Limb (tissue), 2 donors: ENCODE measurements around the gene PDE6B.
"Not testable (repeated sequence)": the region's sequence is repeated elsewhere in the genome, so short reads cannot be mapped to it uniquely, and the experiment has no call there.

Source experiments
- DNase-seq, 2 donors: peaks; one replicate each; pipeline ENCODE4 v3.0.0-alpha.2; 2016; ENCODE audit errors: extremely low spot score in 2 of 2

PDE6B gene

GRCh38 chr4:669806-670559, 44.6 kb downstream of the PDE6B start:
- not testable (repeated sequence) for DNase-seq

DNA sequence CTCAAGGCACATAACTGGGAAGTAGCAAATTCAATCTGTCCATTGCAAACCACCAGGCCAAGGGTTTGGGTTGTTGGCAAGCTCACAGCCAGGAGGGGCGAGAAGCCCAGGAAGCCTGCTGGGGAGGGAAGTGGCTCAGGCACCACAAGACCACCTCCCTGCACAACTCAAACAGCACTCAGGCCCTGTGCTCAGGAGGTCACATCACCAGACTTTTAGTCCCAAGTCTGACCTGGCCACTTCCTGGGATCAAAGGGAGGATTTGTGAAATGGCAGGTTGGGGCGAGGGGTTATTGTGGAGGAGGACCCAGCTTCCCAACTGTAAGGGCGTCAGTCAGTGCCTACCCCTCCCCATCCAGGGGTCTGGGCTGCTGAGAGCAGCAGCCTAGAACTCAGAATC, 46.4 kb downstream of the PDE6B start:
- DNase-seq: no peak

DNA sequence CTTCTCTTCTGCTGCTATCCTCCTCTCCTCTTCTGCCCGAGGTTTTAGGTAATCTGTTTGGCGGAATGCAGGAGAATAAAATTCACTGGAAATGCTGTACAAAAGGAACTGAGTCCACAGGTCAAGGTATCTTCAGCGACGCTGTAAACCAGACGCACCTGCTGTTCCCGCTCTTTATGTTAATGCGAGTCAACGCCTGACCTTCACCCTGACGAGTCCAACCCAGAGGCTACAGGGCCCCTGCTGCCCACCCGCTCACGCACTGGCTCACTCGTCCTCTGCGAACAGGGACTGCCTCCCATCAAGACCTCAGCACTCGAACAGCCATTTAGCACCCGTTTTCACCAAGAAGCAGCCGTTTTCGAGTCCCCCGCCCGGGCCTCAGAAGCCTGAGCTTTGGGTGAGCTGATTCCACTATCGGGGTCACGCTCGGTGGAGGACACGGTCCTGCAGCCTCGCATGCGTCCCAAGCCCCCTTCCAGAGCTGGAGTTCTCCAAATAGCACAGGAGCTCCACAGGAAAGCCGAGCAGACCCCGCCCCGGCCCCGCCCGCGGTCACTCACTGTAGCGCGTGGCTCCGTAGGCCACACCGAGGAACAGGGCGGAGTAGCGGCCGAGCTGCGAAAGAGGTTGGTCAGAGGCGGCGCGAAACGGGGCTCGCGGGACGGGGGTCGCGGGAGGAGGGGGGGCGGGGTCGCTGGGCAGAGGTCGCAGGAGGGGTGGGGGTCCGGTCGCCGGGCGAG, 48.1 kb downstream of the PDE6B start:
- DNase-seq: no peak

DNA sequence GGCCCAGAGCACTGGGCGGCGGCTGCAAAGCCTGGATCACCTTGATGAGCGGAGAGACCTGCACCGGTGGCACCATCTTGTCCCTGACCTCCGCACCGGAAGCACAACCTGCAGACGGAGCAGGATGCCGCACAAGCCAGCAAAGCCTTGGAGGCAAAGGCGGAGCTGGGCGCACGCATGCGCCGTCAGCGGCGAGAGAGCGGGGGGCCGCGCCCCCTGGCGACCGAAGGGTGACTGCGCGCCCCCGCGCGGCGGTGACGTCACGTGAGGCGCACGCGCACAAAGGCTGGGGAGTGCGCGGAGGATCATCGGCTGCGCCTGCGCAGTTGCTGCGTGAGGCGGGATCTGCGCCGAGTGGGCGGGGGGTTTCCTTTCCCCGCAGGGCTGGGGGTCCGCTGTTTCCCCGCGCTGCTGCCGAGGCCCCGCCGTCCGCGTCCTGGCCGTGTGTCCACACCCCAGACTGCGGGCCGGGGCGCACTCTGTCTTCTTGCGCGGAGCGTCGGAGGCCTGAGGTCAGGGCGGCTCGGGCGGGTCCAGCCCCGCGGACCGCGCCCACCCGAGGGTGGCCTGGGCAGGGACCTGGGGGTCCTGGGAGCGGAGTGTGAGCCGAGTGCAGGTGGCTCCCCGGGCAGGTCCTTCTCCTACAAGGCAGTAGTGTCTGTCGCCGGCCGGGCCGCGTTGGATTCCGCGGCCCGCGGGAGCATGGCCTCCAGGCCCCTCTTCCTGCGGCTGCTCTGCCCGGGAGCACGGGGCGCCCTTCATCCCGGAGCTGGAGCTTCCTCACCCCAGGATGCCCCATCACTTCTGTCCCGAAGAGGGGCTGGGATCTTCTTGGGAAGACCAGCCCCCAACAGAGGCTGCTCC, 49.0 kb downstream of the PDE6B start, which contains the start of the genes ATP5ME and MYL5:
TSS of gene ATP5ME (minus strand) at position 105 of the 864 bp plus-strand sequence. CDS start at position 76, 29 bp downstream.
TSS of gene MYL5 (plus strand) at position 371 of the 864 bp plus-strand sequence. CDS start 3,485 bp downstream, outside the sequence.
- peak; percentile 96 to 99 for DNase-seq

- DNase-seq: peak in 1 of 2 donors; percentile 52
These were observed 49.9 kb downstream of the PDE6B start for GRCh38 chr4:675036-675882.

DNA sequence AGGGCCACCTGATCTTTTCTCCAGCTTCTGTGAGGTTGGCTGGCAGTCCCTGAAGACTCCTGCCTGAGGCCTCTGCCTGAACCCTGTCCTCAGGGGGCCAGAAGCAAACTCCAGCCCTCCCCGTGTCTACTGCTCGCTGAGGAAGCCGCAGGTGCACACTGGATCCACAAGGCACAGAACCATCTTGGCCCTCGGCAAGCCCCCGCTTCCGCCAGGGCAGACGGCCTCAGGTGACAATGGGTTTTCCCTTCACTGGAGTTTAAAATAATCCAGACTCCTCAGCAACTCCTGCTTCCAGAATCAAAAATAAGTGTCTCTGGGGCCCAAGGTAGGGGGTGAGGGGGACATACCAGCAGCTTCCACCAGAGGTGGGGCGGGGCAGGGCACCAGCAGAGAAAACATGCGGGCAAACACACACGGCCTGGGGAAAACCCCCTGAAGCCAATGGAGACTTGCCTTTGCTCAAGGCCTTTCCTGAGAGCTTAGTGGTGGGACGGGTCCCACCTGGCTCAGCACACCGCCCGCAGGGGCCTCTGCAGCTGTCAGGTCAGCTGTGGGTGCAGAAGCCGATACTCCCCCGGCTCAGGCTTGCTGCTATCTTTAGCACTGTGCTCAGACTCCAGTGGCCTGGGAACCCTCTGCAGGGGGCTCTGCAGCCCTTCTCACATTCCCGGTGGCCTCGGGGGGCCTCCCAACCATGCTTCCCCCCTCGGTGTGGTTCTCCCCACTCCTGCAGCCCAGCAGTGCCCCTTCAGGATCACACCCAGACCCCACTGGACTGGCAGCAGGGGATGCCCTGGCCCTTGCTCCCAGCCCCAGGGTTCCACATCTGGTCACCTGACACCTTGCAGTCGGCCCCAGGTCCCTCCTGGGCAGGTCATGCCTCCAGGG, 50.9 kb downstream of the PDE6B start:
- peak in 1 of 2 donors; percentile 64 for DNase-seq

- DNase-seq: peak in 1 of 2 donors; percentile 53
These were observed 51.5 kb downstream of the PDE6B start for GRCh38 chr4:676871-677235.

DNA sequence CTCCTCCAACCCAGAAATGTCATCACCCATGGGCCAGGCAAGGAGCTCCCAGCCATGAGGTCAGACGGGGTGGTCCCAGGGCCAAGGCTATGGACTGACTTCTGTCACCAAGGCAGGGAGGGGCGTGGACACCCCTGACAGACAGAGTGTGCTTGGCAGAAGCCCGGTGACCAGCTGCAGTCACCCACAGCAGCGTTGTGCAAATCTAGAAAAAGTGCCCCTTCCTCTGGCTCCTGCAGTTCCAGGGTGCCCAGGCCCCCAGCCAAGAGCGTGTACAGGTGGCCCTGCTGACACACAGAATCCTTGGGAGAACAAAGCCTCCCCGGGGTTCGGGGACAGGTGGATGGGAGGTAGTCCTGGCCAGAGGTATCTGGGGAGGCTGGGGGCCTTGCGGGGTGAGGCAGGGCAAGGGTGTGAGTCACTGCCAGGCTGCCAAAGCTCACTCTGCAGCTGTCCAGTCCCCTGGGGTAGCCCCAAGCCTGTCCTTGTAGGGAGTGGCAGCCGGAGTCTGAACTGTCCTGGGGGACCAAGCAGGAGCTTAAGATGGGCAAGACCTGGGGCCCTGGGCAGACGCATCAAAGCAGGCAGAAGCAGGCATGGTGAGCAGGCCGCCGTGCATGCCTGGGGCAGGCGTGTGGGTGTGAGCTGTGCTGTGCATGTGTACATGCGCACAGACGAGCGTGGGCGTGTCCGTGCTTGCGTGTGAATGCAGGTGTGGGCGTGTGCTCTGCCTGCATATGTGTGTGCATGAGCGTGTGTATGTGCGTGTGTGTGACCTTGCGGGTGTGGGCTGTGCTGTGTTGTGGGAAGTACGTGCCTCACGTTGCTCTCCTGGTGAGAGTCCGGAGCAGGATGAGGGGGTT, 52.3 kb downstream of the PDE6B start:
- peak in 1 of 2 donors; percentile 44 for DNase-seq

DNA sequence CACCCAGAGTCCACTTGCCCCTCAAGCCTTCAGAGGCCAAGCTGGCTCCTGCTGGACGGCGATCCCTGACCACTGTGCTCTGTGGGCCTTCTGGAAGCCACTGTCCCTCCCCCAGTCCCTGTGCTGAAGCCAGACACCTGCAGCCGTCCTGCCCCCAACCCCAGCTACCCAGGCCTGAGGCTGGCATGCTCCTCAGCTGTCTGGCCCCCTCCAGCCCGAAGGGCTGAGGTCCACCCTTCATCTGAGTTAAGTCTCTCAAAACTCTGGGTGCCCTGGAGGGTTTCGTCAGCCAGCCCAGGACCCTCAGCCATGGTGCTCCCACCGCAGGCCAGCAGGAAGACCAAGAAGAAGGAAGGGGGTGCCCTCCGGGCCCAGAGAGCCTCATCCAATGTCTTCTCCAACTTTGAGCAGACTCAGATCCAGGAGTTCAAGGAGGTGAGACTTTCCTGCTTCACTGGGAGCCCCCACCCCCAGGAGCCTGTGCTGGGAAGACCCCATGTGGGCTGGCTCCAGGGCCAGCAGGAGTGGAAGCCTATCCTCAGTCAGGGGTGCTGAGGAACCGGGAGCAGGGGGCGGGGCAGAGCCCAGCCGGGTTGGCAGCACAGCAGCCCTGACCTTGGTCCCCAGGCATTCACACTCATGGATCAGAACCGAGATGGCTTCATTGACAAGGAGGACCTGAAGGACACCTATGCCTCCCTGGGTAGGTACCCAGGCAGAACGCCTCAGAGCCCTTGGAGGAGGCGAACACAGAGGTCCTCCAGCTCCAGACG, 53.1 kb downstream of the PDE6B start:
- DNase-seq: no peak

DNA sequence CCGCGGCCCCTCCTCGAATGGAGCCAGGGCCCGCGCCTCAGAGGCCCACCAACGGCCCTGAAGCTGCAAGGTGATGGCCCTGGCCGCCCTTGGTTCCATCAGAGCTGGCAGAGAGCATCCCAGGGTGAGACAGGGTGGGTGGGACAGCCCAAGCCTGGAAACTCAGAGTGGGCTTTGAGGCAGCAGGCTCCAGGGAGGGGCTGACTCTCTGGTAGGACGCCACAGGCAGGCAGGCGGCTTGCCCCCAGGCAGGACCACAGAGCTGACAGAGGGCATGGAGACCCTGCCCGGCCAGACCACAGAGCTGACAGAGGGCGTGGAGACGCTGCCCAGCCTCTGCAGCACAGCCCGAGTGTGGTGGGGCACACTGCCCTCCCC, 53.7 kb downstream of the PDE6B start:
- no peak for DNase-seq

DNA sequence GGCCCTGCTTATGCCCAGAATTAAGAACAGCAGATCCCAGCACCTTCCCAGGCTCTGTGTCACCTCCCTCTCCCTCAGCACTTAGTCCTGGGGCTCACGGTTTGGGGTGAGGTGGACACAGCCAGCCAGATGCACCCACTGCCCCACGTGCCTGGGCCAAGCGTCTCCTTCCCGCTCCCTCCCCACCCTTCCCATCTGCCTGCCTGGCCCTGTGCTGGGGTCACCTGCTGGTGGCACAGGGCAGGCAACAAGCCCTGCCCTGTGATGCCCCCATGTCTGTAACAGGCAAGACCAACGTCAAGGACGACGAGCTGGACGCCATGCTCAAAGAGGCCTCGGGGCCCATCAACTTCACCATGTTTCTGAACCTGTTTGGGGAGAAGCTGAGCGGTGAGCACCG, 54.3 kb downstream of the PDE6B start:
- no peak for DNase-seq

DNA sequence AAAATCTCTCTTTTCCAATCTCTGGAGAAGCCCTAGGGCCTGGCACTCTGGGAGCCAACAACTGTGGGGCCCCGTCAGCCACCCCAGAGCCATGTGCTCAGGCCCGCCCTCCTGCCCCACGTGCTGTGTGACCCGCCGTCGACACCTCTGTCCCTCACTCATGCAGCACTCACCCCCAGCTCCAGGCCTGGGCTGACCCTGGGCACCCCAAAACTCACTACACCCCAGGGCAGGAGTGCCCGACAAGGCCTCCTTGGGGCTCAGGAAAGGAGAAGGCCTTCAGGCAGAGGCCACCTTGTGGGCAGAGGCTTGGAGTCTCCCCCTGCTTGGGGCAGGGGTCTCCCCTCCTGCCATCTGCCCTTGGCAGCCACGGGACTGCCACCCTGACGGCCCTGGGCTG, 54.7 kb downstream of the PDE6B start:
- DNase-seq: no peak

- no peak for DNase-seq
These were observed 55.2 kb downstream of the PDE6B start for GRCh38 chr4:680551-680927.

GRCh38 chr4:680928-681645, 55.7 kb downstream of the PDE6B start:
- no peak for DNase-seq

GRCh38 chr4:681736-682451, 56.5 kb downstream of the PDE6B start:
- DNase-seq: no peak

DNA sequence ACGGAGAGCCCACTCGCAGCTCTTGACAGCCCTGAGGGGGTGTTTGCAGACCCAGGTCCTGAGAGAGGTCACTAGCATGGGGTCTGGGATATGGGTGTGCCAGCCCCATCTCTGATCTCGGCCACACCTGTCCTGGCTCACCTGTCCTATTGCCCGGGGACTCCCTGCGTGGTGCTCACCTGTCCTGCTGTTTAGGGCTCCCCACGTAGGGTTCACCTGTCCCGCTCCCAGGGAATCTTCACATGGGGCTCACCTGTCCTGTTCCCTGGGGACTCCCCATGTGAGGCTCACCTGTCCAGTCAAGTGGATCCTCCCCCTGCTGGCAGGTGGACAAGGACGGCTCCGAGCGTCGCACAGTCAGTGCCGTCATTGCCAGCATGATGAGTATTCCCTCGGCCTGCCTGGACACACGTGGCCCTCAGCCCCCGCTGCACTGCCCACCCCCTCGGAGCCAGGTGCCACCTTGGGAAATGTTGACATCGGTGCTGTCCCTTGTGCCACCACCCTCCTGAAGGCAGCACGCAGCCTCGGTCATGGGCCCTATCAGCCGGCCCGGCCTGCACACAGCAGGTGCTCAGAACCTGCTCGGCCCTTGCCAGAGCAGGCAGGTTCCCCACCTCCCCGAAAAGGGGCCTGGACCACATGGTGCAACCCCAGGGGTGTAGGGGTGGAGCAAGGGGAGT, 57.3 kb downstream of the PDE6B start:
- DNase-seq: no peak
